A549 (cell line): ENCODE data around the gene SLC12A9. TPM values are rescaled to one million over a fixed set of nuclear protein-coding genes. Genes with fewer than 3 reads are reported as not detected.

Experiments
- ATAC-seq, 2 experiments: fragments of 200-7000 bp in 1 of 2; fragments of >200 bp in 1 of 2; cut with Nextera tagmentation in 1 of 2; cut with Tn5 transposase in 1 of 2; 3 replicates each; pipeline versions ENCODE4 v1.8.0 to v1.9.1; 2018 to 2020; ENCODE audit warnings: mild to moderate bottlenecking in 1 of 2, moderate library complexity in 1 of 2
- CTCF ChIA-PET: fragments of 300-600 bp; sonication (Branson Sonifier 250); formaldehyde crosslinking; extraction: SDS; loops from one replicate; lab custom pipeline; 2021; ENCODE audit warnings: antibody characterized with exemption, inconsistent platforms; lab: Yijun Ruan, JAX
- POLR2A ChIA-PET: fragments of 350-600 bp; formaldehyde crosslinking; extraction: SDS; loops from one replicate; lab custom pipeline; 2021; ENCODE audit warnings: antibody characterized with exemption, inconsistent platforms; lab: Yijun Ruan, JAX
- DNase-seq, 2 experiments: peaks; one replicate each; pipeline versions ENCODE4 v3.0.0 to v3.0.0-alpha.2; 2011 to 2016; ENCODE audit warnings: low read depth in 1 of 2, low spot score in 1 of 2
- FAIRE-seq: peaks from 2 replicates; lab custom pipeline; 2011; peaks lifted over from hg19 to GRCh38; lab: Jason Lieb, UNC
- H3K27ac ChIP-seq, 2 experiments: fragments of >200 bp; sonication (Bioruptor Twin); formaldehyde crosslinking; 3 replicates each; pipeline ENCODE4 v1.5.1; 2016 to 2017
- H3K4me1 ChIP-seq: fragments of >200 bp; sonication (Bioruptor Twin); formaldehyde crosslinking; 3 replicates; pipeline ENCODE4 v1.6.1; 2016
- H3K4me2 ChIP-seq: fragments of >200 bp; sonication (Bioruptor Twin); formaldehyde crosslinking; 3 replicates; pipeline ENCODE4 v1.6.1; 2016
- H3K4me3 ChIP-seq: fragments of >200 bp; sonication (Bioruptor Twin); formaldehyde crosslinking; 3 replicates; pipeline ENCODE4 v1.5.1; 2016
- H3K9me3 ChIP-seq: fragments of >200 bp; sonication (Bioruptor Twin); formaldehyde crosslinking; 3 replicates; pipeline ENCODE4 v1.6.1; 2016
- CBX8 ChIP-seq: fragments of 200-600 bp; sonication (generic); IDR thresholded peaks from 2 replicates; pipeline ENCODE4 v1.6.1; 2016
- CHD2 ChIP-seq: fragments of 150-350 bp; IDR thresholded peaks from 2 replicates; pipeline ENCODE4 v1.6.1; 2014; ENCODE audit warnings: low read length; ENCODE audit not compliant: partially characterized antibody
- CHD4 ChIP-seq: fragments of 200-600 bp; sonication (generic); IDR thresholded peaks from 2 replicates; pipeline ENCODE4 v1.6.1; 2016; ENCODE audit warnings: antibody characterized with exemption, mild to moderate bottlenecking, borderline replicate concordance
- ESRRA ChIP-seq: fragments of 150-350 bp; IDR thresholded peaks from 2 replicates; pipeline ENCODE4 v1.6.1; 2014; ENCODE audit warnings: mild to moderate bottlenecking, low read length, borderline replicate concordance
- HDAC2 ChIP-seq: fragments of 200-600 bp; sonication (generic); IDR thresholded peaks from 2 replicates; pipeline ENCODE4 v1.6.1; 2016
- HEYL ChIP-seq: fragments of 250-450 bp; sonication (Bioruptor Pico); IDR thresholded peaks from 2 replicates; pipeline ENCODE4 v1.8.0; 2021; ENCODE audit warnings: mild to moderate bottlenecking, moderate library complexity
- HOXA7 ChIP-seq: fragments of 250-450 bp; sonication (Bioruptor Pico); IDR thresholded peaks from 2 replicates; pipeline ENCODE4 v1.5.0; 2020; ENCODE audit warnings: mild to moderate bottlenecking, moderate library complexity
- JUN ChIP-seq, 2 experiments: fragments of >200 bp; sonication (Bioruptor Twin); formaldehyde crosslinking; IDR thresholded peaks; 2 replicates in 1 of 2; 3 replicates in 1 of 2; pipeline ENCODE4 v1.6.1; 2016 to 2017
- KDM1A ChIP-seq: fragments of 200-600 bp; sonication (generic); IDR thresholded peaks from 2 replicates; pipeline ENCODE4 v1.6.1; 2016; ENCODE audit warnings: low read depth, mild to moderate bottlenecking
- MAZ ChIP-seq: fragments of 150-350 bp; IDR thresholded peaks from 2 replicates; pipeline ENCODE4 v1.6.1; 2014; ENCODE audit warnings: antibody characterized with exemption, low read depth, low read length, borderline replicate concordance
- PHF8 ChIP-seq: fragments of 200-600 bp; sonication (generic); IDR thresholded peaks from 2 replicates; pipeline ENCODE4 v1.6.1; 2016; ENCODE audit warnings: low read depth, mild to moderate bottlenecking, antibody characterized with exemption, moderate library complexity, borderline replicate concordance
- POLR2AphosphoS2 ChIP-seq: conservative IDR thresholded peaks from 2 replicates; pipeline ENCODE4 v1.6.1; 2012; ENCODE audit warnings: low read length, improper control_type of control experiment, inconsistent platforms
- RAD21 ChIP-seq, 2 experiments: fragments of >200 bp in 1 of 2; sonication (Bioruptor Twin) in 1 of 2; formaldehyde crosslinking in 1 of 2; IDR thresholded peaks in 1 of 2; conservative IDR thresholded peaks in 1 of 2; 2 replicates in 1 of 2; 3 replicates in 1 of 2; pipeline ENCODE4 v1.6.1; 2012 to 2018; ENCODE audit warnings: inconsistent platforms in 1 of 2
- RARB ChIP-seq: fragments of 250-450 bp; sonication (Bioruptor Pico); IDR thresholded peaks from 2 replicates; pipeline ENCODE4 v1.8.0; 2021; ENCODE audit warnings: mild to moderate bottlenecking, moderate library complexity
- RFX5 ChIP-seq: fragments of 450-650 bp; IDR thresholded peaks from 2 replicates; pipeline ENCODE4 v1.7.1; 2014; ENCODE audit warnings: antibody characterized with exemption, mild to moderate bottlenecking, moderate library complexity
- RNF2 ChIP-seq: fragments of 200-600 bp; sonication (generic); IDR thresholded peaks from 2 replicates; pipeline ENCODE4 v1.6.1; 2016; ENCODE audit warnings: low read depth, mild to moderate bottlenecking, antibody characterized with exemption, moderate library complexity, borderline replicate concordance
- SMC3 ChIP-seq: fragments of >200 bp; sonication (Bioruptor Twin); formaldehyde crosslinking; IDR thresholded peaks from 3 replicates; pipeline ENCODE4 v1.6.1; 2018; ENCODE audit warnings: inconsistent platforms
- SREBF2 ChIP-seq: fragments of 450-650 bp; IDR thresholded peaks from 2 replicates; pipeline ENCODE4 v1.6.1; 2014; ENCODE audit warnings: mild to moderate bottlenecking, moderate library complexity
- ZFP36 ChIP-seq: fragments of 450-650 bp; IDR thresholded peaks from 2 replicates; pipeline ENCODE4 v1.6.1; 2014; ENCODE audit warnings: borderline replicate concordance; ENCODE audit not compliant: partially characterized antibody
- ZSCAN20 ChIP-seq: fragments of 250-450 bp; sonication (Bioruptor Pico); IDR thresholded peaks from 2 replicates; pipeline ENCODE4 v1.8.0; 2022; ENCODE audit warnings: mild to moderate bottlenecking, moderate library complexity
- WGBS: methylation state at CpG from one replicate; pipeline ENCODE4 v1.1.6; 2017; ENCODE audit errors: missing lambda C conversion rate; 5-methylcytosine and 5-hydroxymethylcytosine counted together
- polyA plus RNA-seq, 4 experiments: library from polyadenylated mRNA; depleted of rRNA in 3 of 4; stranded (reverse); fragments of >200 nt; fragmentation: RNase III in 1 of 4; extraction: RNeasy Plus Mini Kit Qiagen cat#74134 plus additional on column Dnase treatment in 1 of 4; gene quantifications; 2 replicates in 3 of 4; 3 replicates in 1 of 4; pipeline ENCODE4 v1.2.3, GENCODE V29; 2011 to 2017
- TF ChIP-seq, protein P1 (sequence below): fragments of >200 bp; sonication (Bioruptor Twin); formaldehyde crosslinking; IDR thresholded peaks from 2 replicates; pipeline ENCODE4 v1.6.1; 2016
- TF ChIP-seq, protein P2 (sequence below): IDR thresholded peaks from 2 replicates; pipeline ENCODE4 v1.6.1; 2012
- TF ChIP-seq, protein P3 (sequence below): fragments of 450-650 bp; IDR thresholded peaks from 2 replicates; pipeline ENCODE4 v1.6.1; 2014; ENCODE audit warnings: antibody characterized with exemption
- TF ChIP-seq, protein P4 (sequence below): fragments of 250-450 bp; sonication (Bioruptor Pico); IDR thresholded peaks from 2 replicates; pipeline ENCODE4 v1.5.0; 2021; ENCODE audit warnings: mild to moderate bottlenecking, moderate library complexity, borderline replicate concordance

Gene SLC12A9
- polyA plus RNA-seq, 2 of the 4 experiments (the other 2 are of a cell fraction) = 6.2 to 13.4 TPM

DNA sequence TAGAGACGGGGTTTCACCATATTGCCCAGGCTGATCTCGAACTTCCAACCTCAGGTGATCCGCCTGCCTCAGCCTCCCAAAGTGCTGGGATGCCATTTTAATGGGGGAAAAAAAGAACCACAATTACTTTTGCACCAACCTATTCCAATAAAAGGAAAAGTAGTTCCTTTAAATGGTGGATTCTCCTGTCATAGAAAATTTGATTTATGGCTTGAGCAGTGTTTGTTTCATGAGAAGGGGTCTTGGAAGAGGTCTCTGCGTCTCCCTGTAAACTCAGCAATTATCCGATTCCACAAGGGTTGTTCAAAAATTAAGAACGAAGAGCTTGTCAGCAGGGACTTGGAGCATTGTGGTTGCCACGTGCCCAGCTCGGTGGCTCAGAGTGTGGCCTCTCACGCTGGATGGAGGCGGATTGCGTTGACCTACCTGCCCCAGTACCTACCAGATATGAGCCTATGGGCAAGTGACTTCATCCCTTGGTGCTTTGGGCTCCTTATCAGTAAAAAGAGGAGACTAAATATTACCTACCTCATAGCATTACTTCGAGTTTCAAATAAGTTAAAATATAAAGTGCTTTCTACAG is 11.8 kb downstream of the SLC12A9 start:
- POLR2A ChIA-PET = interaction anchor here (1.3 kb wide), 1 partner anchor 11 kb away, joined by 5 read pairs; the partner anchor contains the start of gene SRRT
- FAIRE-seq (no peak), ATAC-seq (no peak)
- Histone ChIP-seq H3K4me2 (no peak overlapping the region), H3K4me3 (no peak overlapping the region)
- no peak for TF ChIP-seq RFX5
- no peak for TF ChIP-seq RARB (CRISPR knock-in tag)
- no peak for TF ChIP-seq CBX8
- no peak for TF ChIP-seq CHD4
- TF ChIP-seq, all 56 proteins: peak for 0
- Histone ChIP-seq H3K27ac (no peak overlapping the region), H3K9me3 (no peaks in the 10 kb centered on the region), H3K4me1 (peaks cover 22% of the 10 kb centered on the region)
- 89% methylated on average over 12 of the region's 12 CpGs for WGBS
- CTCF ChIA-PET = interaction anchor here (0.6 to 5.3 kb wide), 4 partner anchors 12 to 319 kb away, joined by 3 to 44 read pairs (median 6); partner anchors contain the start of gene SLC12A9
- DNase-seq = no peak

DNA sequence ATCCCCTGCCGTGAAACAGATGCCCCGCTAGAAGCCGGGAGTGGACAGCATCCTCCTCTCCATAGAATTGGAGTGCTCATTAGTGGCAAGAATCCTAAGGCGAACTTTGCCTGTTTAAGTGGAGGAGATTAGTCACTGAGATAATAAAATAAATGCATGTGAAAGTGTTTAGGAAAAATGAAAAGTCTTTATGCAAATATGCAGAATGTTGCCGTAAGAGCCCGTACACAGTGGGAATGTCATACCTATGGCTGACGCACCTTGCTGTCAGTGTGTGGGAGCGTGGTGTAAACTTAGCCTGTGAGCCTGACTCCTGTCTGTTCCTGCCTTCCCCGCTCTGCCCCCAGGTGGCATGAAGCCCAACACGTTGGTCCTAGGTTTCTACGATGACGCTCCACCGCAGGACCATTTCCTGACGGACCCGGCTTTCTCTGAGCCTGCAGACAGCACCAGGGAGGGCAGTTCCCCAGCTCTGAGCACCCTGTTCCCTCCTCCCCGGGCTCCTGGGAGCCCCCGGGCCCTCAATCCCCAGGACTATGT is 12.9 kb downstream of the SLC12A9 start:
- no peak for TF ChIP-seq CHD2
- TF ChIP-seq ZSCAN20 (CRISPR knock-in tag) = no peak
- POLR2A ChIA-PET = no interaction called here
- CTCF ChIA-PET = interaction anchor here (5.3 kb wide), 1 partner anchor 14 kb away, joined by 44 read pairs; the partner anchor contains the start of gene SLC12A9
- Histone ChIP-seq H3K9me3 (no peaks in the 10 kb centered on the region), H3K4me1 (peaks cover 22% of the 10 kb centered on the region), H3K4me2 (no peak overlapping the region), H3K4me3 (no peak overlapping the region), H3K27ac (peak overlapping the region in 1 of 2 experiments; percentile 98; a peak in 3 of 6 replicates)
- WGBS = 89% methylated on average over 15 of the region's 17 CpGs
- no peak for DNase-seq
- ATAC-seq = no peak
- no peak for FAIRE-seq

DNA sequence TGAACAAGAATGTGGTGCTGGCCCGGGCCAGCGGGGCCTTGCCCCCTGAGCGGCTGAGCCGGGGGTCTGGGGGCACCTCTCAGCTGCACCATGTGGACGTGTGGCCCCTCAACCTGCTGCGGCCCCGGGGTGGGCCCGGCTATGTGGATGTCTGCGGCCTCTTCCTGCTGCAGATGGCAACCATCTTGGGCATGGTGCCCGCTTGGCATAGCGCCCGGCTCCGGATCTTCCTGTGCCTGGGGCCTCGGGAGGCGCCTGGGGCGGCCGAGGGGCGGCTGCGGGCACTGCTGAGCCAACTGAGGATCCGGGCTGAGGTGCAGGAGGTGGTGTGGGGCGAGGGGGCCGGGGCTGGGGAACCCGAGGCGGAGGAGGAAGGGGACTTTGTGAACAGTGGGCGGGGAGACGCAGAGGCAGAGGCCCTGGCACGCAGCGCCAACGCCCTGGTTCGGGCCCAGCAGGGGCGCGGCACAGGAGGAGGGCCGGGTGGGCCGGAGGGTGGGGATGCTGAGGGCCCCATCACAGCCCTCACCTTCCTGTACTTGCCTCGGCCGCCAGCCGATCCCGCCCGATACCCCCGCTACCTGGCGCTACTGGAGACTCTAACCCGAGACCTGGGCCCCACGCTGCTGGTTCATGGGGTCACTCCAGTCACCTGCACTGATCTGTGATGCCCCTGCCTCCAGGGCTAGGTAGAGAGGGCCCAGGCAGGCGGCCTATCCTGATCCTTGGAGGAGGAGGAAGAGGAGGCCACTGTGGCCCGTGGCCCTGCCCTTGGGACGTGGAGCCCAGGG is 13.6 kb downstream of the SLC12A9 start:
- no peak overlapping the region for H3K4me3 ChIP-seq
- ChIA-PET POLR2A (interaction anchor here (0.8 to 1.0 kb wide), 3 partner anchors 9 to 160 kb away, joined by 3 to 4 read pairs (median 3); partner anchors contain the start of genes POP7 and SRRT), CTCF (interaction anchor here (1.0 to 5.3 kb wide), 3 partner anchors 9 to 14 kb away, joined by 3 to 44 read pairs (median 6); partner anchors contain the start of gene SLC12A9)
- H3K9me3 ChIP-seq = no peaks in the 10 kb centered on the region
- TF ChIP-seq, protein P1, sequence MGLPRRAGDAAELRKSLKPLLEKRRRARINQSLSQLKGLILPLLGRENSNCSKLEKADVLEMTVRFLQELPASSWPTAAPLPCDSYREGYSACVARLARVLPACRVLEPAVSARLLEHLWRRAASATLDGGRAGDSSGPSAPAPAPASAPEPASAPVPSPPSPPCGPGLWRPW = no peak
- no peak for TF ChIP-seq RNF2
- no peak for TF ChIP-seq ESRRA
- TF ChIP-seq, protein P2, sequence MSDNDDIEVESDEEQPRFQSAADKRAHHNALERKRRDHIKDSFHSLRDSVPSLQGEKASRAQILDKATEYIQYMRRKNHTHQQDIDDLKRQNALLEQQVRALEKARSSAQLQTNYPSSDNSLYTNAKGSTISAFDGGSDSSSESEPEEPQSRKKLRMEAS = no peak
- TF ChIP-seq, protein P3, sequence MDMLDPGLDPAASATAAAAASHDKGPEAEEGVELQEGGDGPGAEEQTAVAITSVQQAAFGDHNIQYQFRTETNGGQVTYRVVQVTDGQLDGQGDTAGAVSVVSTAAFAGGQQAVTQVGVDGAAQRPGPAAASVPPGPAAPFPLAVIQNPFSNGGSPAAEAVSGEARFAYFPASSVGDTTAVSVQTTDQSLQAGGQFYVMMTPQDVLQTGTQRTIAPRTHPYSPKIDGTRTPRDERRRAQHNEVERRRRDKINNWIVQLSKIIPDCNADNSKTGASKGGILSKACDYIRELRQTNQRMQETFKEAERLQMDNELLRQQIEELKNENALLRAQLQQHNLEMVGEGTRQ = no peak
- TF ChIP-seq JUN (IDR thresholded peaks at IDR 0.05) = no peak
- TF ChIP-seq SMC3 = no peak
- TF ChIP-seq HOXA7 = no peak
- no peak for TF ChIP-seq ZFP36
- TF ChIP-seq, protein P4, sequence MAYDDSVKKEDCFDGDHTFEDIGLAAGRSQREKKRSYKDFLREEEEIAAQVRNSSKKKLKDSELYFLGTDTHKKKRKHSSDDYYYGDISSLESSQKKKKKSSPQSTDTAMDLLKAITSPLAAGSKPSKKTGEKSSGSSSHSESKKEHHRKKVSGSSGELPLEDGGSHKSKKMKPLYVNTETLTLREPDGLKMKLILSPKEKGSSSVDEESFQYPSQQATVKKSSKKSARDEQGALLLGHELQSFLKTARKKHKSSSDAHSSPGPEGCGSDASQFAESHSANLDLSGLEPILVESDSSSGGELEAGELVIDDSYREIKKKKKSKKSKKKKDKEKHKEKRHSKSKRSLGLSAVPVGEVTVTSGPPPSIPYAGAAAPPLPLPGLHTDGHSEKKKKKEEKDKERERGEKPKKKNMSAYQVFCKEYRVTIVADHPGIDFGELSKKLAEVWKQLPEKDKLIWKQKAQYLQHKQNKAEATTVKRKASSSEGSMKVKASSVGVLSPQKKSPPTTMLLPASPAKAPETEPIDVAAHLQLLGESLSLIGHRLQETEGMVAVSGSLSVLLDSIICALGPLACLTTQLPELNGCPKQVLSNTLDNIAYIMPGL (CRISPR knock-in tag) = no peak
- no peak for TF ChIP-seq PHF8
- no peak for TF ChIP-seq RAD21 (conservative IDR thresholded peaks at IDR 0.05 in 1 of 2, IDR thresholded peaks at IDR 0.05 in 1 of 2)
- TF ChIP-seq SREBF2 = no peak
- TF ChIP-seq KDM1A = no peak
- TF ChIP-seq RARB (CRISPR knock-in tag) = no peak
- no peak for TF ChIP-seq CHD4
- TF ChIP-seq POLR2AphosphoS2 = no peak
- TF ChIP-seq MAZ = no peak
- no peak for TF ChIP-seq HEYL (CRISPR knock-in tag)
- TF ChIP-seq HDAC2 = no peak
- H3K4me1 ChIP-seq = peaks cover 22% of the 10 kb centered on the region
- peak overlapping the region; percentile 95 to 98 for H3K27ac ChIP-seq
- ATAC-seq (no peak; a peak in 1 of 6 replicates), DNase-seq (no peak), FAIRE-seq (no peak)
- H3K4me2 ChIP-seq = peak overlapping the region; percentile 80
- WGBS = 92% methylated on average over 26 of the region's 46 CpGs
